ENCODE results near the gene HNRNPL.
"Not testable (repeated sequence)": the region's sequence is repeated elsewhere in the genome, so short reads cannot be mapped to it uniquely, and the experiment has no call there.

The HNRNPL gene

DNA sequence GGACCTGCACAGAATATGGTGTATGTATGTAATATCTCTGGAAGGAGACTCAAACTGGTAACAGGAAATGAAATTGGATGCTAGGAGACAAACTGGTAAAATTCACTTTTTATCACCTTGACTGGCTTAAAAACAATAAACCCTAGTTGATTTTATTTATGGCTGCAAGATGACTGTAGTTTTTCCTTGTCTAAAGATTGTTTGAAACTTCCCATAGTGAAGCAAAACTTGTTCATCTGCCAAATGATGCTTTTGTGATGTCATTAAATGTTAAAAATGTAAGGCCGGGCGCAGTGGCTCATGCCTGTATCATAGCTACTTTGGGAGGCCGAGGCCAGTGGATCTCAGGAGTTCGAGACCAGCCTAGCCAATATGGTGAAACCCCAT lies 15.7 kb downstream of the HNRNPL start:
- no peak overlapping the region for H3K4me3 ChIP-seq (ENCODE audit: control insufficient read depth, low read depth, low read length)
- TF ChIP-seq, protein P1, sequence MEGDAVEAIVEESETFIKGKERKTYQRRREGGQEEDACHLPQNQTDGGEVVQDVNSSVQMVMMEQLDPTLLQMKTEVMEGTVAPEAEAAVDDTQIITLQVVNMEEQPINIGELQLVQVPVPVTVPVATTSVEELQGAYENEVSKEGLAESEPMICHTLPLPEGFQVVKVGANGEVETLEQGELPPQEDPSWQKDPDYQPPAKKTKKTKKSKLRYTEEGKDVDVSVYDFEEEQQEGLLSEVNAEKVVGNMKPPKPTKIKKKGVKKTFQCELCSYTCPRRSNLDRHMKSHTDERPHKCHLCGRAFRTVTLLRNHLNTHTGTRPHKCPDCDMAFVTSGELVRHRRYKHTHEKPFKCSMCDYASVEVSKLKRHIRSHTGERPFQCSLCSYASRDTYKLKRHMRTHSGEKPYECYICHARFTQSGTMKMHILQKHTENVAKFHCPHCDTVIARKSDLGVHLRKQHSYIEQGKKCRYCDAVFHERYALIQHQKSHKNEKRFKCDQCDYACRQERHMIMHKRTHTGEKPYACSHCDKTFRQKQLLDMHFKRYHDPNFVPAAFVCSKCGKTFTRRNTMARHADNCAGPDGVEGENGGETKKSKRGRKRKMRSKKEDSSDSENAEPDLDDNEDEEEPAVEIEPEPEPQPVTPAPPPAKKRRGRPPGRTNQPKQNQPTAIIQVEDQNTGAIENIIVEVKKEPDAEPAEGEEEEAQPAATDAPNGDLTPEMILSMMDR (conservative IDR thresholded peaks at IDR 0.05; ENCODE audit: control insufficient read depth, insufficient read depth, low read depth, low read length) = no peak
- peak; percentile 46 for DNase-seq (ENCODE audit: low read depth)

DNA sequence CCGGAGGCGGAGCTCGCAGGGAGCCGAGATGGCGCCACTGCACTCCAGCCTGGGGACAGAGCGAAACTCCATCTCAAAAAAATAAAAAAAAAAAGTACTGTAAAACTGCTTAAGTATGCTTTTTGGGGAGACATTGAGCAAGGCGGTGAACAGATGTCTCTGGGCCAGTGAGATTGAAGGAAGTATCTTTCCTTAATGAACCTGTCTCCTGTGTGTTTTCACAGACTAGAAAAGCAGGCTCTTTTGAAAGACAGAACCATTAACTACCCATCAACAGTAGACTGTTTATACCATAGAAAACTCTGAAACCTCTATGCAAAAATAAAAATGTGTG lies 16.7 kb downstream of the HNRNPL start:
- no peak for DNase-seq (ENCODE audit: low read depth)
- H3K4me3 ChIP-seq (ENCODE audit: control insufficient read depth, low read depth, low read length) = no peak overlapping the region
- TF ChIP-seq, protein P1 (conservative IDR thresholded peaks at IDR 0.05; ENCODE audit: control insufficient read depth, insufficient read depth, low read depth, low read length) = no peak

DNA sequence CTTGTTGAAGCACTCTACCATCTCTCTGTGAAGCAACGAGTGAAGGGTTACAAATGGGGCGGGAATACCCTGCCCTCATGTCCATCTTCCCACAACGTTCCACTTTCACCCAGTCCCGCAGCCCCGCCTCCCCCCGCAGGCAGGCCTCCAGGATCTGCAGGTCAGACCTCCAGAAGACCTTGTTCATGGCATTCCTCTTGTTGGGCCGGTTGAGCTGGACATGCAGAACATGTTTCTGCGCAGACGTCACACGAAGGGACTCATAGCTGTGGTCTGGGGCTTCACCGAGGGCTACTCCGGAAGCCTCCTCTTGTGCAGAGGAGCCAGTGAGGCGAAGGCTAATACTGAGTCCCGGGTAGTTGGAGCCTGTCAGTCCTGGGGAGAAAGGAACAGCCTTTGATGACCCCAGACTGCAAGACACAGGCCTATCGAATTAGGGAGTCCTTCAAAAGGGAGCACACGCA lies 18.6 kb downstream of the HNRNPL start:
- H3K4me3 ChIP-seq (ENCODE audit: control insufficient read depth, low read depth, low read length) = peak overlapping the region; percentile 58
- DNase-seq (ENCODE audit: low read depth) = peak; percentile 94
- TF ChIP-seq, protein P1 (conservative IDR thresholded peaks at IDR 0.05; ENCODE audit: control insufficient read depth, insufficient read depth, low read depth, low read length) = no peak

DNA sequence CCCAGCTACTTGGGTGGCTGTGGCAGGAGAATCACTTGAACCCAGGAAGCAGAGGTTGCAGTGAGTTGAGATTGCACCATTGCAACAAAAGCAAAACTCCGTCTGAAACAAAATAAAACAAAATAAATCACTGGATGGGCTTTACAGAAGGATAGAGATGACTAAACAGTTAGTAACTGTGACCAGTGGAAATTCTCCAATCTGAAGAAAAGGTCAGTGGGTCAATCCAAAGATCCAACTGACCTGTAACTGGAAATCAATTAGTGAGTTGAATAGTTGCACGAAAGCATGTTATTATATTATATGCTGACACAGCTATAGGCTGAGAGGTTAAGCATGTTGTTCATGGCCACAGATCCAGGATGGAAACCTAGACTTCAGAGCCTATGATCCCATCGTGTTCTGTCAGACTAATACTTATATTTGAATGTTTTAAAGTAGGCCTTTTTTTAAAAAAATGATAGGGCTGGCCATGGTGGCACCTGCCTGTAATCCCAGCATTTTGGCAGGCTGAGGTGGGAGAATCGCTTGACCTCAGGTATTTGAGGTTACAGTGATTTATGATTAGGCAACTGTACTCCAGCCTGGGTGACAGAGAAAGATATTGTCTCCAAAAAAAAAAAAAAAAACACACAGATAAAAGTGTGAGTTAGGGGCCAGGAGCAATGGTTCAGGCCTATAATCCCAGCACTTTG lies 19.6 kb downstream of the HNRNPL start:
- peak; percentile 80 for DNase-seq (ENCODE audit: low read depth)
- TF ChIP-seq, protein P1 (conservative IDR thresholded peaks at IDR 0.05; ENCODE audit: control insufficient read depth, insufficient read depth, low read depth, low read length) = no peak
- no peak overlapping the region for H3K4me3 ChIP-seq (ENCODE audit: control insufficient read depth, low read depth, low read length)

DNA sequence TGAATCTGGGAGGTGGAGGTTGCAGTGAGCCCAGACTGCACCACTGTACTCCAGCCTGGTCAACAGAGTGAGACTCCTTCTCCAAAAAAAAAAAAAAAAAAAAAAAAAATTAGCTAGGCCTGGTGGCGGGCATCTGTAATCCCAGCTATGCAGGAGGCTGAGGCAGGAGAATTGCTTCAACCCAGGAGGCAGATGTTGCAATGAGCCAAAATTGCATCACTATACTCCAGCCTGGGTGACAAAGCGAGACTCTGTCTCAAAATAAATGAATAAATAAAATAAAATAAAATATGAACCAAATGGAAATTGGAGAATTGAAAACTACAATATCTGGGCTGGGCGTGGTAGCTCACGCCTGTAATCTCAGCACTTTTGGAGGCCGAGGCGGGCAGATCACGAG lies 20.6 kb downstream of the HNRNPL start:
- DNase-seq (ENCODE audit: low read depth) = peak; percentile 70
- H3K4me3 ChIP-seq (ENCODE audit: control insufficient read depth, low read depth, low read length) = not testable (repeated sequence)

DNA sequence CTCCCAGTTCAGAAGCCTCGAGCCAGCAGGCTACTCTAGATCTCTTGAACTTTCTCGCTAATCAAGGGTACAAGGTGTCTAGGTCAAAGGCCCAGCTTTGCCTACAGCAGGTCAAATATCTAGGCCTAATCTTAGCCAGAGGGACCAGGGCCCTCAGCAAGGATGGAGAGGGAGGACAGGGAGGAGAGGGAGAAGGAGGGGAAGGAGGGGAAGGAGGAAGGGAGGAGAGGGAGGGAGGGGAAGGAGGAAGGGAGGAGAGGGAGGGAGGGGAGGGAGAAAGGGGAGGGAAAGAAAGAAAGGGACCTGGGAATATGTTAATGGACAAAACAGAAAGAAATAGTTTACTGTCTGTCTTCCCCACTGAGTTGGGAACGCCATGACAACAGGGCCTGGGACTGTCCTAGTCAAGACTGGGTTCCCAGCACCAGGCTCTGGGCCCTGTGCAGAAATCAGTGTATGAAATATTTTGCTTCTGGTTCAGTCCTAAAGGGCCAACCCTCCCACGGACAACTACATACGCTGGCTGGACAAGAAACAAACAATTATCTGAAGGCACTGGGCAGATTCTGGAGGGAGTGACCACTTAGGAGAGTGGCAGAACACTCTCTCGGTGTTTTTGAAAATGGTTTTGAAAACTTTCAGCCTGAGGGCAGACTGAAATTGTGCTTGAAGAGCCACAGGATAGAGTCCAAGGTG lies 22.8 kb downstream of the HNRNPL start:
- no peak overlapping the region for H3K4me3 ChIP-seq (ENCODE audit: control insufficient read depth, low read depth, low read length)
- TF ChIP-seq, protein P1 (conservative IDR thresholded peaks at IDR 0.05; ENCODE audit: control insufficient read depth, insufficient read depth, low read depth, low read length) = no peak
- DNase-seq (ENCODE audit: low read depth) = no peak

DNA sequence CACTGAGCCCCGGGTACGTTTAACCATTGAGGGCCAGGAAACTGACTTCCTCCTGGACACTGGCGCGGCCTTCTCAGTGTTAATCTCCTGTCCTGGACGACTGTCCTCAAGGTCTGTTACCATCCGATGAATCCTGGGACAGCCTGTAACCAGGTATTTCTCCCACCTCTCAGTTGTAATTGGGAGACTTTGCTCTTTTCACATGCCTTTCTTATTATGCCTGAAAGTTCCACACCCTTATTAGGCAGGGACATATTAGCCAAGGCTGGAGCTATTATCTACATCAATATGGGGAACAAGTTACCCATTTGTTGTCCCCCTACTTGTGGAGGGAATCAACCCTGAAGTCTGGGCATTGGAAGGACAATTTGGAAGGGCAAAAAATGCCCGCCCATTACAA lies 23.9 kb downstream of the HNRNPL start:
- not testable (repeated sequence) for H3K4me3 ChIP-seq (ENCODE audit: control insufficient read depth, low read depth, low read length)

DNA sequence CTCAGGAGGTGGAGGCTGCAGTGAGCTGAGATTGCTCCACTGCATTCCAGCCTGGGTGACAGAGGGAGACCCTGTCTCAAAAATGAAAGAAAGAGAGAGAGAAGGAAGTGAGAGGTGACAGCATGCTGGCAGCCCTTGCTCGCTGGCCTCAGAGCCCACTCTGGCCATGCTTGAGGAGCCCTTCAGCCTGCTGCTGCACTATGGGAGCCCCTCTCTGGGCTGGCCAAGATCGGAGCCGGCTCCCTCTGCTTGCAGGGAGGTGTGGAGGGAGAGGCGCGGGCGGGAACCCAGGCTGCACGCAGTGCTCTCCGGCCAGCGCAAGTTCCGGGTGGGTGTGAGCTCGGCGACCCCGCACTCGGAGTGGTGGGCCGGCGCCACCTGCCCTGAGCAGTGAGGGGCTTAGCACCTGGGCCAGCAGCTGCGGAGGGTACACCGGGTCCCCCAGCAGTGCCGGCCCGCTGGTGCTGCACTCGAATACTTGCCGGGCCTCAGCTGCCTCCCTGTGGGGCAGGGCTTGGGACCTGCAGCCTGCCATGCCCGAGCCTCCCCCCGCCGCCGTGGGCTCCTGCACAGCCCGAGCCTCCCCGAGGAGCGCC lies 28.5 kb downstream of the HNRNPL start:
- H3K4me3 ChIP-seq (ENCODE audit: control insufficient read depth, low read depth, low read length); DNase-seq (ENCODE audit: low read depth): not testable (repeated sequence)

More for the DNA sequence above, 23.9 kb downstream of the HNRNPL start:
- DNase-seq (ENCODE audit: low read depth) = not testable (repeated sequence)

Measured in fibroblast of mammary gland (primary cell).